BLaER1 treated with 17β-estradiol and CSF1 and Interleukin-3, amounts not matched to agents 10 nM and 100 nM (cell line): Measurements from ENCODE around the gene KCNAB1.

Experiments used
- H3K27ac ChIP-seq, 11 experiments: shearing (Covaris generic); formaldehyde crosslinking; 2 replicates each; pipeline ENCODE4 v1.8.1; 2022
- H3K27me3 ChIP-seq, 11 experiments: shearing (Covaris generic); formaldehyde crosslinking; 2 replicates each; pipeline ENCODE4 v1.8.1; 2022
- H3K36me3 ChIP-seq, 11 experiments: shearing (Covaris generic); formaldehyde crosslinking; 2 replicates each; pipeline ENCODE4 v1.8.1; 2022
- H3K4me1 ChIP-seq, 10 experiments: shearing (Covaris generic); formaldehyde crosslinking; 2 replicates each; pipeline ENCODE4 v1.8.1; 2022
- H3K4me2 ChIP-seq, 11 experiments: shearing (Covaris generic); formaldehyde crosslinking; 2 replicates each; pipeline ENCODE4 v1.8.1; 2022
- H3K4me3 ChIP-seq, 10 experiments: shearing (Covaris generic); formaldehyde crosslinking; 2 replicates each; pipeline ENCODE4 v1.8.1; 2022
- H3K9ac ChIP-seq, 11 experiments: shearing (Covaris generic); formaldehyde crosslinking; 2 replicates each; pipeline ENCODE4 v1.8.1; 2022
- H3K9me3 ChIP-seq, 11 experiments: shearing (Covaris generic); formaldehyde crosslinking; replicated peaks in 1 of 11; 2 replicates each; pipeline ENCODE4 v1.8.1; 2022
- H4K20me1 ChIP-seq, 11 experiments: shearing (Covaris generic); formaldehyde crosslinking; 2 replicates each; pipeline ENCODE4 v1.8.1; 2022
- Cebpa-rat ChIP-seq, 11 experiments: shearing (Covaris generic); IDR thresholded peaks; 2 replicates each; pipeline ENCODE4 v1.8.1; 2022

Gene KCNAB1

GRCh38 chr3:156298014-156298413 is 177.6 kb downstream of the KCNAB1 start:
- H3K9ac ChIP-seq: no peak overlapping the region
- TF ChIP-seq Cebpa-rat (IDR thresholded peaks at IDR 0.05): no peak
- H3K27ac ChIP-seq: no peak overlapping the region
- H3K9me3 ChIP-seq: no peaks in the 10 kb centered on the region
- H3K4me1 ChIP-seq: peaks cover 0 to 58% (median 16%) of the 10 kb centered on the region in 10 experiments; a peak in 12 of 20 replicates
- H3K4me2 ChIP-seq: no peak overlapping the region
- H3K36me3 ChIP-seq: no peaks in the 10 kb centered on the region
- no peak overlapping the region for H3K4me3 ChIP-seq
- H3K27me3 ChIP-seq: no peaks in the 10 kb centered on the region
- no peaks in the 10 kb centered on the region for H4K20me1 ChIP-seq

DNA sequence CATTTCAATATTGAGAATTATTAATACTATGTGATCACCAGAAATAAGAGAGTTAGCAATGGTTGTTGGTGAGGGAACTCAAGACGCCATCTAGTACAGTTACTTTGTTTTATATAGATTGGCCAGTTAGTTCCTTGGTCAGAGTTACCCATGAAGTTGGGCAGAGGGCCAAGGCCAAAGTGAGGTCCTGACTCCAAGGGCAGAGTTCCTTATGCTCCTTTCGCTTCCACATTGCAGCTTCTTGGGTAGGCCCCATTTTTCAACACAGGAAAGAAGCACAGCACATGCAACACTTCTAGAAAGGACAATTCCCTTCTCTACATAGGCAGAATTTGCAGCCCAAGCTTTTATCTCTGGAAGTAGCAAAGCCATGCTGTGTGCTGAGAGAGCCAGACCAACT is 178.6 kb downstream of the KCNAB1 start:
- no peaks in the 10 kb centered on the region for H3K36me3 ChIP-seq
- H4K20me1 ChIP-seq: no peaks in the 10 kb centered on the region
- H3K27me3 ChIP-seq: no peaks in the 10 kb centered on the region
- no peak overlapping the region for H3K27ac ChIP-seq
- H3K4me3 ChIP-seq: no peak overlapping the region
- H3K9ac ChIP-seq: no peak overlapping the region
- peaks cover 0 to 66% (median 25%) of the 10 kb centered on the region in 10 experiments; a peak in 13 of 20 replicates for H3K4me1 ChIP-seq
- no peak for TF ChIP-seq Cebpa-rat (IDR thresholded peaks at IDR 0.05)
- peak overlapping the region in 4 of 11 experiments; percentile 10 to 69 (median 28); a peak in 6 of 22 replicates for H3K4me2 ChIP-seq
- no peaks in the 10 kb centered on the region for H3K9me3 ChIP-seq

- no peaks in the 10 kb centered on the region for H3K36me3 ChIP-seq
- H4K20me1 ChIP-seq: no peaks in the 10 kb centered on the region
- H3K4me2 ChIP-seq: peak overlapping the region in 3 of 11 experiments; percentile 13 to 69 (median 43); a peak in 4 of 22 replicates
- no peak for TF ChIP-seq Cebpa-rat (IDR thresholded peaks at IDR 0.05)
- no peak overlapping the region for H3K9ac ChIP-seq
- H3K27me3 ChIP-seq: no peaks in the 10 kb centered on the region
- no peak overlapping the region for H3K27ac ChIP-seq
- no peaks in the 10 kb centered on the region for H3K9me3 ChIP-seq
- no peak overlapping the region for H3K4me3 ChIP-seq
- peaks cover 0 to 65% (median 25%) of the 10 kb centered on the region in 10 experiments; a peak in 13 of 20 replicates for H3K4me1 ChIP-seq
Measured at GRCh38 chr3:156299569-156299968, 179.2 kb downstream of the KCNAB1 start.

DNA sequence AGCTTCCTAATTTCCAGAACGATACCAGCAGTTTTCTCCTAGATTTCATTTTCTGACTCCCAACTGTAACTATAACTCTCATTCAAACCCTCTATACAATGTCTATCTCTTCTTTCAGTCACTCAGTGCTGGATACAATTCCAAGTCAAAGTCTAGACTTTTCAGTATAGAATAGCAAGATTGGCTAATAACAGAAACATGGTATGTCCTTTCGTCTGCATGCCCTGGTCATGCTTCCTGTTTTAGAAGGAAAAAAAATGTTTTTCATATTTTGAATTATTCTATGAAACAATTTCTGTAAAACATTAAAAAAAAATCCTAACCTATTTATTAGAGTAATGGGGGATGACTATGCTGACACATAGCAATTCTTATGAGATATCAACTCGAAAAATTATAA is 180.0 kb downstream of the KCNAB1 start:
- H3K9me3 ChIP-seq: no peaks in the 10 kb centered on the region
- H3K4me2 ChIP-seq: peak overlapping the region in 4 of 11 experiments; percentile 43 to 69 (median 59); a peak in 7 of 22 replicates
- H3K36me3 ChIP-seq: no peaks in the 10 kb centered on the region
- TF ChIP-seq Cebpa-rat (IDR thresholded peaks at IDR 0.05): no peak
- no peak overlapping the region for H3K4me3 ChIP-seq
- H3K27ac ChIP-seq: 0 out of 22 replicates have a peak overlapping the region, but pooled peaks of 1 of the 11 experiments have one; percentile 21
- H3K4me1 ChIP-seq: peaks cover 0 to 59% (median 25%) of the 10 kb centered on the region in 10 experiments; a peak in 13 of 20 replicates
- no peaks in the 10 kb centered on the region for H4K20me1 ChIP-seq
- H3K27me3 ChIP-seq: no peaks in the 10 kb centered on the region
- no peak overlapping the region for H3K9ac ChIP-seq

DNA sequence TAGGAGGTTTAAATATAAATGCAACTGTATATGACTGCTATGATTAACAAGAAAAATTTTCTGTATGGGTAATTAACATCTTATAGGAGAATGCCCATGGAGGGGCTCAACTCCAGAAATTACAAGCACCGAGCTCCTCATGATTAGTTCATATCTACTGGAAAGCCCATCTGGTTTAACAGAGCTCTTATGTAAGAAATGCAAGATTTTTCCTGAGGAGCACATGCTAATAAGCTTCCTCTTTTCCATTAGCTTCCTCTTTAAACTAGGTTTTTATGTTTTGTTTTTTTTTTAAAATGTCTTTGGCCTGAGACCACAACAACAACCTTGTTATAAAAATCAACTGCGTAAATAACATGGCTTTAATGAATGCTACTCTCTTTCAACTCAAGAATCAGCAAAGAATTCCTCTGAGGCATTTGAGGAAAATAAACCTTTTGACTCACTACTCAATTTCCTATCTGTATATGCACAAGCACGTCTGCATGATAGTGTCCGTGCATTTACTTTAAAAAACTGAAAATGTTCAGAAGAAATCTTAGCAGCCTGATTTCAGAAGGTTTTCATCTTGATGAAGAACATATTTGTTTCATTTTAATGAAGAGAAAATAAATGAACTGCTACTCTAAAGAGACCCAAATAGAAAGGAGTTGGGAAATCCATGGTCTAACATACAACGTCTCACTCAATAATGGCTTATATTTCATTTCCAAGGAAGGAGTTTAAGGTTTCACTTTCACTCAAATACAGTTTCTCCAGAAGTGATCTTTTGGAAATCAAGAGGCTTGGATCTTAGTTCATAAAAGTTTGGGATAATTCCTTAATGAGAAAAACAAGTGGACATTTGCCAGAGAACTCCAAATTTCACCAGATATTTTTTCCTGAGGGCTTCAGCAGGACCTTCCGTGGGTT is 180.8 kb downstream of the KCNAB1 start:
- H3K4me1 ChIP-seq: peaks cover 0 to 59% (median 25%) of the 10 kb centered on the region in 10 experiments; a peak in 13 of 20 replicates
- H4K20me1 ChIP-seq: no peaks in the 10 kb centered on the region
- H3K27me3 ChIP-seq: no peaks in the 10 kb centered on the region
- peak overlapping the region in 3 of 11 experiments; percentile 11 to 36 (median 21); a peak in 5 of 22 replicates for H3K27ac ChIP-seq
- no peak overlapping the region for H3K4me3 ChIP-seq
- no peaks in the 10 kb centered on the region for H3K36me3 ChIP-seq
- H3K9ac ChIP-seq: no peak overlapping the region
- TF ChIP-seq Cebpa-rat (IDR thresholded peaks at IDR 0.05): no peak
- peak overlapping the region in 6 of 11 experiments; percentile 17 to 69 (median 49); a peak in 11 of 22 replicates for H3K4me2 ChIP-seq
- no peaks in the 10 kb centered on the region for H3K9me3 ChIP-seq

- Histone ChIP-seq H3K36me3 (no peaks in the 10 kb centered on the region), H3K9ac (no peak overlapping the region), H3K4me1 (peaks cover 0 to 56% (median 25%) of the 10 kb centered on the region in 10 experiments; a peak in 13 of 20 replicates), H3K9me3 (no peaks in the 10 kb centered on the region), H3K4me2 (peak overlapping the region in 9 of 11 experiments; percentile 20 to 57 (median 45); a peak in 18 of 22 replicates), H4K20me1 (no peaks in the 10 kb centered on the region), H3K27ac (peak overlapping the region in 5 of 11 experiments; percentile 28 to 56 (median 38); a peak in 6 of 22 replicates), H3K27me3 (no peaks in the 10 kb centered on the region), H3K4me3 (no peak overlapping the region)
- TF ChIP-seq Cebpa-rat (IDR thresholded peaks at IDR 0.05): peak in 1 of 11 experiments; percentile 44; a peak in 1 of 22 replicates
Measured at GRCh38 chr3:156303001-156303707, 182.8 kb downstream of the KCNAB1 start.

DNA sequence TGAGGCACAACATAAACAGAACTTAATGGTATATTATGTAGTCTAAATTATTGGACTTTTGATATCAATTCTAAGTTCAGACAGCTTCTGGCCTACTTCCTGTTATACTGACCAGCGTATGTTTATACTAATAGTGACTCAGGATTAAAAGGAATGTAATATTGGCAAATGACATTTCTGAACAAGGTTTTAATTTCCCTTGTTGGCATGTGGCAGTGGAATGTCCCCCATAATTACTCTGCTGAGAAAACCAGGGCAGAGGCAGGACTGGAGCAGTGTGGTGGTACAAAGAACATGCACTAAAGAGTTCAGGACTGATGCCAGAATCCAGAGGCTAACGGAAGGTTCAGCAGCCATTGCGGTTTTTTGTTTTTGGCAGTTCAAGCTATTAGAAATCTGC is 184.0 kb downstream of the KCNAB1 start:
- Histone ChIP-seq H3K36me3 (no peaks in the 10 kb centered on the region), H3K9me3 (no peaks in the 10 kb centered on the region), H3K4me1 (peaks cover 0 to 45% (median 25%) of the 10 kb centered on the region in 10 experiments; a peak in 13 of 20 replicates), H3K27ac (no peak overlapping the region), H3K27me3 (no peaks in the 10 kb centered on the region), H3K4me2 (no peak overlapping the region), H3K9ac (no peak overlapping the region), H3K4me3 (no peak overlapping the region), H4K20me1 (no peaks in the 10 kb centered on the region)
- TF ChIP-seq Cebpa-rat (IDR thresholded peaks at IDR 0.05): no peak

DNA sequence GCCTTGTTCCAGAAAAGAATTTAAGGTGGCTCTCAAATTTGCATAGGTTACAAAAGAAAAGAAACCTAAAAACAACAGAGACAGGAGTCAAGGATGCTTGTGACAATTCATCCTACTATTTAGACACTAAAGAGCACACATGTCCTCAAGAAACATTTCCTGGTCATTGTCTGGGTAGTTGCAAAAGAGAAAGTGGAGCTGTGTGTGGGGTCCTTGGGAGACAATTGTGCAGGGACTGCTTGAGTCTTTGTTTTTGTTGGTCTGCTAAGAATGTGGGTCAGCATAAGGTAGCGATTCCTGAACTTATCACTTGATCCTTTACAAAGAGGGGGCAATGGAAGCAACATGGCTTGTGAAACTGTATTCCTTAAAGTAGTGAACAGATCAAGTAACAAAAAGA is 185.3 kb downstream of the KCNAB1 start:
- no peak for TF ChIP-seq Cebpa-rat (IDR thresholded peaks at IDR 0.05)
- Histone ChIP-seq H3K4me2 (no peak overlapping the region), H3K4me3 (no peak overlapping the region), H3K9me3 (no peaks in the 10 kb centered on the region), H3K4me1 (peaks cover 0 to 33% (median 23%) of the 10 kb centered on the region in 10 experiments; a peak in 13 of 20 replicates), H4K20me1 (no peaks in the 10 kb centered on the region), H3K9ac (no peak overlapping the region), H3K36me3 (no peaks in the 10 kb centered on the region), H3K27me3 (no peaks in the 10 kb centered on the region), H3K27ac (no peak overlapping the region)

- Histone ChIP-seq H3K4me1 (peaks cover 0 to 12% (median 11%) of the 10 kb centered on the region in 10 experiments; a peak in 13 of 20 replicates), H4K20me1 (no peaks in the 10 kb centered on the region), H3K4me3 (no peak overlapping the region), H3K9me3 (no peaks in the 10 kb centered on the region), H3K27me3 (no peaks in the 10 kb centered on the region), H3K4me2 (no peak overlapping the region), H3K9ac (no peak overlapping the region), H3K36me3 (no peaks in the 10 kb centered on the region), H3K27ac (no peak overlapping the region)
- no peak for TF ChIP-seq Cebpa-rat (IDR thresholded peaks at IDR 0.05)
Measured at GRCh38 chr3:156307704-156308103, 187.3 kb downstream of the KCNAB1 start.
